GM12872 (cell line): ENCODE results near the gene JPH2.
A peak's percentile ranks its signal among the peaks of the same experiment; 100 is the strongest.

Source experiments
- TF ChIP-seq, protein P1 (sequence below): IDR thresholded peaks from 3 replicates; pipeline ENCODE4 v1.5.1; 2011; ENCODE audit warnings: low read depth, mild to moderate bottlenecking, low read length, moderate library complexity; ENCODE audit not compliant: insufficient read depth

The JPH2 gene

DNA sequence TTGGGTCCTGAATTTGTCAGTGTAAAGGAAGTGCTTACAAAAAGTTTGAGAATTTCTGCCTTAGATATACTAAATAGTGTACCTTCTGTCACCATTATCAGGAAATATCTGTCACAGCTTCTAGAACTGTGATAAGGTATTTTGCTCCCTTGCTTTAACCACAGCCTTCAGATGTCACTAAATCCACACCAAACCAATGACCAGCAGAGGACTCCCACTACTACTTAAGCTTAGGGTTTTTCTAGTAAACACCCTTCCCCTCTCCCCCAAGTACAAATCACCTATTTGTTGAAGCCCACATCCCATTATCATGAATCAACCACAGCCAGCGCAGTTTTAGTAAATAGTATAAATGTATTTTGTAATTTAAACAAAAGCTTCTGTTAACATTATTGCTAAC is 8.6 kb upstream of the JPH2 start:
- TF ChIP-seq, protein P1, sequence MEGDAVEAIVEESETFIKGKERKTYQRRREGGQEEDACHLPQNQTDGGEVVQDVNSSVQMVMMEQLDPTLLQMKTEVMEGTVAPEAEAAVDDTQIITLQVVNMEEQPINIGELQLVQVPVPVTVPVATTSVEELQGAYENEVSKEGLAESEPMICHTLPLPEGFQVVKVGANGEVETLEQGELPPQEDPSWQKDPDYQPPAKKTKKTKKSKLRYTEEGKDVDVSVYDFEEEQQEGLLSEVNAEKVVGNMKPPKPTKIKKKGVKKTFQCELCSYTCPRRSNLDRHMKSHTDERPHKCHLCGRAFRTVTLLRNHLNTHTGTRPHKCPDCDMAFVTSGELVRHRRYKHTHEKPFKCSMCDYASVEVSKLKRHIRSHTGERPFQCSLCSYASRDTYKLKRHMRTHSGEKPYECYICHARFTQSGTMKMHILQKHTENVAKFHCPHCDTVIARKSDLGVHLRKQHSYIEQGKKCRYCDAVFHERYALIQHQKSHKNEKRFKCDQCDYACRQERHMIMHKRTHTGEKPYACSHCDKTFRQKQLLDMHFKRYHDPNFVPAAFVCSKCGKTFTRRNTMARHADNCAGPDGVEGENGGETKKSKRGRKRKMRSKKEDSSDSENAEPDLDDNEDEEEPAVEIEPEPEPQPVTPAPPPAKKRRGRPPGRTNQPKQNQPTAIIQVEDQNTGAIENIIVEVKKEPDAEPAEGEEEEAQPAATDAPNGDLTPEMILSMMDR, result no peak

DNA sequence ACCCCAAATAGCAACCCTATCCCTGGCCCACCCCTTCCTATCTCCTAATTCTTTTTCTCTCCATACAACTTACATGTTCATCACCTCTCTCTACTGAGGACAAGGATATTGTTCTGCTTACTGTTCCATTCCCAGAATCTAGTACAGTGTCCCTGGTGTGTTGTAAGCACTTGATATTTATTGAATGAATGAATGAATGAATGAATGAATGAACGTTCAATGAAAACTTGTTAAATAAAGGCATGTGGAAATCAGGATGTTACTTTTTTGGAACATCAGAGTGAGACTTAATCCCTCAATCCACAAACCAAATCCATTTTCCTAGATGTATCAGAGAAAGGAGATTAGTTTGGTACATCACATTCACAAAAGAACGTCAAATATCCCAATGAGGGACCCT is 6.8 kb upstream of the JPH2 start:
- TF ChIP-seq, protein P1, result no peak

DNA sequence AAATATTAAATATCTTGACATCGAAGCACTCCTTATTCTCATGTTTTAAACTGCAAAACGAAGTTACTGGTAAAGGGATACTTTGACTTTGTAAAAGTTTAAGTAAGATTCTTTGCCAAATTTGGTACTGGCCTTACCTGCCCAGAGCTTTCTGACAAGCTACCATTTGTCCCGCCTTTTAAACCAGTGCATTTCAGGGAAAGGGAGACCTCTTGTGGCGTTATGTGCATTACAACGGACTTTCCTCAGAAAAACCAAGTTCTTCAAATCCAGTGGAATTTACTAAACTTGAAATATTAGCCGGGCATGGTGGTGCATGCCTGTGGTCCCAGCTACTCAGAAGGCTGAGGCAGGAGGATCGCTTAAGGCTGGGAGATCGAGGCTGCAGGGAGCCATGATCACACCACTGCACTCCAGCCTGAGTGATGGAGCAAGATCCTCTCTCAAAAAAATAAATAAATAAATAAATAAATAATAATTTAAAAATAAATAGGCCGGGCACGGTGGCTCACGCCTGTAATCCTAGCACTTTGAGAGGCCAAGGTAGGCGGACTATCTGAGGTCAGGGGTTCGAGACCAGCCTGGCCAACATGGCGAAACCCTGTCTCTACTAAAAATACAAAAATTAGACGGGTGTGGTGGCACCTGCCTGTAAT is 3.3 kb upstream of the JPH2 start:
- TF ChIP-seq, protein P1, result peak; percentile 77

DNA sequence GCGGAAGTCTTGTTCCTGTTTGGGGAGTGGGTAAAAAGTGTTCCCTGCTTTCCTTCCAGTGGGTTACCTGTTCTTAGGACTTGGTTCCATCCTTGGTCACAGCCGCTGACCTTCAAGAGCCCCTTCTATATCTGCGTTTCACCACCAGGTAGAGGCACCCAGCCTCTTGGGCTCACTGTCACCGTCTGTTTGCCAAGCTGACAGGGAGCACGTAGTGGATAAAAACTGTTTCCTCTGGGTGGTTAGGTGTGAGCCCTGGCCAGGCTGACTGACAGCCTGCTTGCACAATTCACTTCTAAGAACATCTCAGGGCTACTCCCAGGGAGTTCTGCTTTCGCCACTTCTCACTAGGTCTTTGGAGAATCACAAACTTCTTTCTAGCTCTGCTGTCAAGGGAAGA is 1.8 kb upstream of the JPH2 start:
- TF ChIP-seq, protein P1, result no peak

DNA sequence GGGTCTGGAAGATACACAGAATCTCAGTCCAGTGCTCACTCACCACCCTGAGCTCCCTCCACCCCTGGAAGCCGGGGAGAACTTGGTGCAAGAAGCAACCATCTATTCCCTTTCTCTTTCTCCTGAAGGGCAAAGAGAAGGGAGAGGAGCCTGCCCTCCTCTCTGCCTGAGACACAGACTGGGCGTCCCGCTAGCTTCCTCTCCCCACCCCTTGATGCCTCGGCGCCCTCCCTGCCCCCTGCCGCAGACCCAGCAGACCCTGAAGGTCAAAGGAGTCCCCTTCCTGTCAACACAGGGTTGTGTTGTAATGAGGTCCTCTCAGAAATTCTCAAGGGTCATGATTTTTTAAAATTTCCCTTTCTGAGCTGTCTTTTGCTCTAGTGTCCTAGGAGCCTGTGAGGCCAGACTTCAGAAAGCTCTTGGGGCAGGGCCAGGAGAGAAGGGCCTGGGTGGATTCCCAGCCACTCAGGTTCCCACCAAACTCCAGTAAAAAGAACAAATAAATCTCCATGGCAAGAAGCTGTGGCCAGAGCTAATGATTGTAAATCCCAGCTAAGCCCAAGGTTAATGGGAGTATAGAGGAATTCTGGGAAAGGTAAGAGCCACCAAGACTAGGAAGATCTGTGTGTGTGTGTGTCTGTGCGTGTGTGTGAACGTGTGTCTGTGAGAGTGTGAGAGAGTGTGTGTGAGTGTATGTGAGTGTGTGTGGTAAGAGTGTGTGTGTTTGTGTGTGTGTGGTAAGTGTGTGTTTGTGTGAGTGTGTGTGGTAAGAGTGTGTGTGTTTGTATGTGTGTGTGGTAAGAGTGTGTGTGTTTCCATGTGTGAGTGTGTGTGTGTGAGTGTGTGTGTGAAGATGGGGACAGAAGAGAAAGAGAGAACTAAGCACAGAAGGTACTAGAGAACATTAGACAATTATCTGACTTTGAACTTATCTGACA is 1.1 kb upstream of the JPH2 start:
- TF ChIP-seq, protein P1, result no peak

DNA sequence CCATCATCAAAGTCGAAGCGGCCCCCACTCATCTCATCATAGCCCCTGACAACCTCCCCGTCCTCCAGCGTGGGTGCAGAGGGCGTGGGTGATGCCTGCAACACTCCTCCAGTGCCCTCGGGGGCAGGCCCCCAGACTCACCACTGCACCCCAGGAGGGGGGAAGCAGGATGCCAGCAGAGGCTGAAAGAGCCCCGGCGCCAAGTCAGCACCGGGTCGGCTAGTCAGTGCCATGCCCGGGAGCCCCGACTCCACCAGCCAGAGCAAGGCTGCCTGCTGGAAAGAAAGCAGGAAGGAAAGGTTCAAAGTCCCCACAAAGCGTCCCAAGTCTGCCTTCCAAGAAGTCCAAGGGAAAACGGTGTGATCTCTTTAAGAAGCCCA is 324 bp downstream of the JPH2 start:
- TF ChIP-seq, protein P1, result no peak

DNA sequence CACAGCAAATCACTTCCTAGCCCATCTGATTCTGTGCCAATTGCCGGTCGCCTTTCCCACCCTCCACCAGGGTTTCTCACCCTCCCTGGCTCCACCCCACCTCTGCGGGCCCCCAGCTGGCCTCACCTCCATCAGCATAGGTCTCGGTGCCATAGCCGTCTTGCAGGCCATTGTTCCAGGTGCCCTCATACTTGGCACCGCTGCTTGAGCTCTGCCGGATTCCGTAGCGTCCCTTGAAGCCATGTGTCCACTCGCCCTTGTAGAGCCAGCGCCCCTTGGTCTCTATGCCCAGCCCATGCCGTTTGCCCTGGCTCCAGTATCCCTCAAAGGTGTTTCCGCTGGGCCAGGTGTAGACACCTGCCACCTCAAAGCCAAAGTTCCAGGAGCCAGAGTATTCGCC is 787 bp downstream of the JPH2 start:
- TF ChIP-seq, protein P1, result no peak
